Panc1 (cell line): ENCODE data around the gene ZCWPW2. TPM values are rescaled to one million over a fixed set of nuclear protein-coding genes. Genes with fewer than 3 reads are reported as not detected.

ENCODE experiments used
- ATAC-seq: fragments of 200-7000 bp; cut with Tn5 transposase; 2 replicates; pipeline ENCODE4 v1.9.1; 2020; ENCODE audit warnings: mild to moderate bottlenecking, moderate library complexity
- BruUV-seq: library from RNA; stranded (reverse); fragments of 400-500 nt; replicated peaks from 2 replicates; lab custom pipeline; 2021; lab: Mats Ljungman, UMichigan
- CTCF ChIA-PET: fragments of 300-600 bp; sonication (Branson Sonifier 250); formaldehyde crosslinking; loops from one replicate; lab custom pipeline; 2022; ENCODE audit warnings: antibody characterized with exemption; lab: Charles Lee
- POLR2A ChIA-PET: fragments of 300-600 bp; sonication (Branson Sonifier 250); formaldehyde crosslinking; loops from one replicate; lab custom pipeline; 2022; ENCODE audit warnings: antibody characterized with exemption; lab: Charles Lee
- DNase-seq: peaks from one replicate; pipeline ENCODE4 v3.0.0-alpha.2; 2010; ENCODE audit warnings: low read depth, low spot score
- H3K27ac ChIP-seq: 2 replicates; pipeline ENCODE4 v1.5.1; 2011; ENCODE audit warnings: mild to moderate bottlenecking, low read length, inconsistent platforms
- H3K27me3 ChIP-seq: fragments of 200-500 bp; sonication (Bioruptor generic); 2 replicates; pipeline ENCODE4 v1.6.0; 2014; ENCODE audit warnings: low read length, inconsistent platforms; ENCODE audit not compliant: control insufficient read depth, insufficient read depth
- H3K36me3 ChIP-seq: fragments of 200-500 bp; sonication (Bioruptor generic); 2 replicates; pipeline ENCODE4 v1.5.1; 2014; ENCODE audit warnings: inconsistent platforms, mild to moderate bottlenecking, low read length, moderate library complexity; ENCODE audit not compliant: control insufficient read depth, insufficient read depth
- H3K4me1 ChIP-seq: 2 replicates; pipeline ENCODE4 v1.5.1; 2011; ENCODE audit warnings: inconsistent platforms, mild to moderate bottlenecking, low read length, moderate library complexity; ENCODE audit not compliant: control insufficient read depth, insufficient read depth
- H3K4me3 ChIP-seq, 2 experiments: 2 replicates each; pipeline ENCODE4 v1.5.1; 2011 to 2012; ENCODE audit warnings: low read depth in 2 of 2, low read length in 2 of 2, mild to moderate bottlenecking in 2 of 2, inconsistent platforms in 1 of 2, moderate library complexity in 1 of 2
- H3K9me3 ChIP-seq: fragments of 200-500 bp; sonication (Bioruptor generic); 2 replicates; pipeline ENCODE4 v1.5.1; 2014; ENCODE audit warnings: low read depth, mild to moderate bottlenecking, inconsistent platforms, low read length, moderate library complexity; ENCODE audit not compliant: control insufficient read depth, insufficient read depth
- CTCF ChIP-seq: fragments of 450-650 bp; IDR thresholded peaks from 2 replicates; pipeline ENCODE4 v1.5.1; 2017; ENCODE audit warnings: mild to moderate bottlenecking
- POLR2AphosphoS5 ChIP-seq: IDR thresholded peaks from 2 replicates; pipeline ENCODE4 v1.6.1; 2012; ENCODE audit warnings: mild to moderate bottlenecking, low read depth, low read length, moderate library complexity
- REST ChIP-seq, 2 experiments: IDR thresholded peaks; 2 replicates each; pipeline ENCODE4 v1.6.1; 2011 to 2012; ENCODE audit warnings: low read depth in 2 of 2, control low read depth in 1 of 2, low read length in 1 of 2, mild to moderate bottlenecking in 1 of 2, moderate library complexity in 1 of 2; ENCODE audit not compliant: insufficient read depth in 1 of 2
- SIN3A ChIP-seq: IDR thresholded peaks from 2 replicates; pipeline ENCODE4 v1.6.1; 2012; ENCODE audit warnings: low read depth, mild to moderate bottlenecking, low read length, moderate library complexity, borderline replicate concordance; ENCODE audit not compliant: insufficient read depth
- TCF7L2 ChIP-seq: IDR thresholded peaks from 2 replicates; pipeline ENCODE4 v1.6.1; 2011; ENCODE audit warnings: mild to moderate bottlenecking, low read depth, low read length, inconsistent platforms
- in situ Hi-C: cut with HindIII; loops from 2 replicates; pipeline ENCODE4 v1.10.0; 2016; ENCODE audit warnings: low sequenced_read_pairs, low pct_unique_long_range_greater_than_20kb
- intact Hi-C: fragments of 100-400 bp; cut with micrococcal nuclease; formaldehyde crosslinking; loops from one replicate; pipeline ENCODE4 v1.10.0; 2022; ENCODE audit not compliant: unreplicated experiment
- total RNA-seq: library from RNA; stranded (reverse); gene quantifications from one replicate; pipeline ENCODE4 v1.2.1, GENCODE V29; 2021; ENCODE audit not compliant: unreplicated experiment

ZCWPW2 gene
- total RNA-seq, 1 experiment from 2014 or later = 0.82 TPM

- H3K27me3 ChIP-seq = no peaks in the 10 kb centered on the region
- no TSS peak for BruUV-seq
- intact Hi-C loops = no loop called here
- no peaks in the 10 kb centered on the region for H3K4me1 ChIP-seq
- CTCF ChIA-PET = no interaction called here
- no peak overlapping the region for H3K27ac ChIP-seq
- no peak overlapping the region for H3K4me3 ChIP-seq
- H3K9me3 ChIP-seq = no peaks in the 10 kb centered on the region
- POLR2A ChIA-PET = interaction anchor here (0.6 kb wide), 1 partner anchor 987 kb away, joined by 3 read pairs; no protein-coding TSS in a partner anchor
- in situ Hi-C loops = no loop called here
- ATAC-seq = no peak
- H3K36me3 ChIP-seq = peaks cover 14% of the 10 kb centered on the region
- DNase-seq = no peak
- TF ChIP-seq TCF7L2 = no peak
- TF ChIP-seq SIN3A = no peak
- no peak for TF ChIP-seq REST (IDR thresholded peaks at IDR 0.05; ENCODE audit: insufficient read depth in 1 of 2, low read depth in 2 of 2, low read length in 1 of 2)
- TF ChIP-seq POLR2AphosphoS5 = no peak
- no peak for TF ChIP-seq CTCF
Measured at GRCh38 chr3:28335246-28335645, 13.3 kb upstream of the ZCWPW2 start.

- no peaks in the 10 kb centered on the region for H3K27me3 ChIP-seq
- no peak overlapping the region for H3K27ac ChIP-seq
- TF ChIP-seq POLR2AphosphoS5 (no peak), REST (IDR thresholded peaks at IDR 0.05; ENCODE audit: insufficient read depth in 1 of 2, low read depth in 2 of 2, low read length in 1 of 2) (no peak), CTCF (no peak), SIN3A (no peak), TCF7L2 (no peak)
- DNase-seq = no peak
- intact Hi-C loops = no loop called here
- ChIA-PET CTCF (no interaction called here), POLR2A (no interaction called here)
- no peak overlapping the region for H3K4me3 ChIP-seq
- BruUV-seq = no TSS peak
- H3K36me3 ChIP-seq = peaks cover 14% of the 10 kb centered on the region
- ATAC-seq = no peak
- H3K4me1 ChIP-seq = no peaks in the 10 kb centered on the region
- no peaks in the 10 kb centered on the region for H3K9me3 ChIP-seq
- in situ Hi-C loops = no loop called here
Measured at GRCh38 chr3:28337230-28337629, 11.3 kb upstream of the ZCWPW2 start.
